Measurements from ENCODE around the gene ADCK1.

The ADCK1 gene

GRCh38 chr14:77843651-77844050 lies 43.7 kb downstream of the ADCK1 start:
- TF ChIP-seq GATA3 (IDR thresholded peaks at IDR 0.05; ENCODE audit: low read depth, low read length) (no peak), GATA2 (IDR thresholded peaks at IDR 0.05; ENCODE audit: low read depth, low read length) (no peak)

GRCh38 chr14:77844802-77845201 lies 44.9 kb downstream of the ADCK1 start:
- TF ChIP-seq GATA2 (IDR thresholded peaks at IDR 0.05; ENCODE audit: low read depth, low read length) (no peak), GATA3 (IDR thresholded peaks at IDR 0.05; ENCODE audit: low read depth, low read length) (no peak)

GRCh38 chr14:77848031-77848430 lies 48.1 kb downstream of the ADCK1 start:
- no peak for TF ChIP-seq GATA3 (IDR thresholded peaks at IDR 0.05; ENCODE audit: low read depth, low read length)
- TF ChIP-seq GATA2 (IDR thresholded peaks at IDR 0.05; ENCODE audit: low read depth, low read length), result no peak

- TF ChIP-seq GATA3 (IDR thresholded peaks at IDR 0.05; ENCODE audit: low read depth, low read length) (no peak), GATA2 (IDR thresholded peaks at IDR 0.05; ENCODE audit: low read depth, low read length) (no peak)
These were observed 49.8 kb downstream of the ADCK1 start for GRCh38 chr14:77849711-77850110.

GRCh38 chr14:77853919-77854318 lies 54.0 kb downstream of the ADCK1 start:
- TF ChIP-seq GATA2 (IDR thresholded peaks at IDR 0.05; ENCODE audit: low read depth, low read length) (no peak), GATA3 (IDR thresholded peaks at IDR 0.05; ENCODE audit: low read depth, low read length) (no peak)

- TF ChIP-seq GATA3 (IDR thresholded peaks at IDR 0.05; ENCODE audit: low read depth, low read length), result no peak
- no peak for TF ChIP-seq GATA2 (IDR thresholded peaks at IDR 0.05; ENCODE audit: low read depth, low read length)
These were observed 57.0 kb downstream of the ADCK1 start for GRCh38 chr14:77856941-77857340.

GRCh38 chr14:77859934-77860570 lies 60.1 kb downstream of the ADCK1 start:
- TF ChIP-seq GATA3 (IDR thresholded peaks at IDR 0.05; ENCODE audit: low read depth, low read length) (no peak), GATA2 (IDR thresholded peaks at IDR 0.05; ENCODE audit: low read depth, low read length) (no peak)

- TF ChIP-seq GATA2 (IDR thresholded peaks at IDR 0.05; ENCODE audit: low read depth, low read length), result no peak
- no peak for TF ChIP-seq GATA3 (IDR thresholded peaks at IDR 0.05; ENCODE audit: low read depth, low read length)
These were observed 61.3 kb downstream of the ADCK1 start for GRCh38 chr14:77861201-77861600.

GRCh38 chr14:77862154-77862786 lies 62.4 kb downstream of the ADCK1 start:
- no peak for TF ChIP-seq GATA2 (IDR thresholded peaks at IDR 0.05; ENCODE audit: low read depth, low read length)

- no peak for TF ChIP-seq GATA2 (IDR thresholded peaks at IDR 0.05; ENCODE audit: low read depth, low read length)
- TF ChIP-seq GATA3 (IDR thresholded peaks at IDR 0.05; ENCODE audit: low read depth, low read length), result no peak
These were observed 64.2 kb downstream of the ADCK1 start for GRCh38 chr14:77864085-77864484.

GRCh38 chr14:77864580-77864979 lies 64.7 kb downstream of the ADCK1 start:
- TF ChIP-seq GATA3 (IDR thresholded peaks at IDR 0.05; ENCODE audit: low read depth, low read length) (no peak), GATA2 (IDR thresholded peaks at IDR 0.05; ENCODE audit: low read depth, low read length) (no peak)

- TF ChIP-seq GATA2 (IDR thresholded peaks at IDR 0.05; ENCODE audit: low read depth, low read length) (no peak), GATA3 (IDR thresholded peaks at IDR 0.05; ENCODE audit: low read depth, low read length) (no peak)
These were observed 65.5 kb downstream of the ADCK1 start for GRCh38 chr14:77865455-77865854.

- TF ChIP-seq GATA3 (IDR thresholded peaks at IDR 0.05; ENCODE audit: low read depth, low read length), result no peak
- no peak for TF ChIP-seq GATA2 (IDR thresholded peaks at IDR 0.05; ENCODE audit: low read depth, low read length)
These were observed 67.0 kb downstream of the ADCK1 start for GRCh38 chr14:77866932-77867331.

- no peak for TF ChIP-seq GATA2 (IDR thresholded peaks at IDR 0.05; ENCODE audit: low read depth, low read length)
- no peak for TF ChIP-seq GATA3 (IDR thresholded peaks at IDR 0.05; ENCODE audit: low read depth, low read length)
These were observed 67.6 kb downstream of the ADCK1 start for GRCh38 chr14:77867476-77867875.

GRCh38 chr14:77868552-77869285 lies 68.8 kb downstream of the ADCK1 start:
- TF ChIP-seq GATA2 (IDR thresholded peaks at IDR 0.05; ENCODE audit: low read depth, low read length) (no peak), GATA3 (IDR thresholded peaks at IDR 0.05; ENCODE audit: low read depth, low read length) (no peak)
